Loucy (cell line): Measurements from ENCODE around the gene LIM2.

Source experiments
- H2AFZ ChIP-seq: fragments of 200-600 bp; sonication (generic); 2 replicates; pipeline ENCODE4 v1.6.0; 2016; ENCODE audit warnings: antibody characterized with exemption, mild to moderate bottlenecking, low read length, moderate library complexity
- H3F3A ChIP-seq: fragments of 200-600 bp; 2 replicates; pipeline ENCODE4 v1.6.0; 2016; ENCODE audit warnings: antibody characterized with exemption, low read depth, mild to moderate bottlenecking
- H3K27me3 ChIP-seq: fragments of 200-600 bp; sonication (generic); 2 replicates; pipeline ENCODE4 v1.6.1; 2014; ENCODE audit warnings: low read length, mild to moderate bottlenecking; ENCODE audit not compliant: insufficient read depth, poor library complexity, severe bottlenecking
- H3K36me3 ChIP-seq: fragments of 200-600 bp; sonication (generic); 2 replicates; pipeline ENCODE4 v1.6.1; 2016; ENCODE audit warnings: low read length; ENCODE audit not compliant: insufficient read depth
- H3K4me1 ChIP-seq: fragments of 200-600 bp; sonication (generic); 2 replicates; pipeline ENCODE4 v1.5.1; 2014; ENCODE audit warnings: low read length, mild to moderate bottlenecking; ENCODE audit not compliant: insufficient read depth, poor library complexity, severe bottlenecking
- H3K4me2 ChIP-seq: fragments of 200-600 bp; sonication (generic); 2 replicates; pipeline ENCODE4 v1.6.0; 2014; ENCODE audit warnings: antibody characterized with exemption, low read length, low read depth, mild to moderate bottlenecking; ENCODE audit not compliant: poor library complexity, severe bottlenecking
- H3K4me3 ChIP-seq: fragments of 200-600 bp; sonication (generic); 2 replicates; pipeline ENCODE4 v1.5.1; 2014; ENCODE audit warnings: low read length, mild to moderate bottlenecking, mixed read lengths; ENCODE audit not compliant: poor library complexity, severe bottlenecking
- H3K79me2 ChIP-seq: fragments of 200-600 bp; sonication (generic); 2 replicates; pipeline ENCODE4 v1.6.1; 2014; ENCODE audit warnings: low read length; ENCODE audit not compliant: insufficient read depth
- H3K9ac ChIP-seq: fragments of 200-600 bp; sonication (generic); 2 replicates; pipeline ENCODE4 v1.6.0; 2014; ENCODE audit warnings: mild to moderate bottlenecking, low read depth, low read length, moderate library complexity; ENCODE audit not compliant: poor library complexity, severe bottlenecking
- H3K9me2 ChIP-seq: fragments of 200-600 bp; sonication (generic); replicated peaks from 2 replicates; pipeline ENCODE4 v1.6.1; 2016; ENCODE audit warnings: low read depth, low read length, mixed read lengths
- H3K9me3 ChIP-seq: fragments of 200-600 bp; sonication (generic); 2 replicates; pipeline ENCODE4 v1.6.1; 2014; ENCODE audit warnings: mild to moderate bottlenecking, antibody characterized with exemption, low read length, low read depth; ENCODE audit not compliant: insufficient read depth
- H4K20me1 ChIP-seq: fragments of 200-600 bp; sonication (generic); 2 replicates; pipeline ENCODE4 v1.6.0; 2014; ENCODE audit warnings: antibody characterized with exemption, low read length, mild to moderate bottlenecking; ENCODE audit not compliant: insufficient read depth, poor library complexity, severe bottlenecking
- EZH2phosphoT487 ChIP-seq: fragments of 200-600 bp; IDR thresholded peaks from 2 replicates; pipeline ENCODE4 v1.6.1; 2018; ENCODE audit warnings: antibody characterized with exemption, mild to moderate bottlenecking, moderate library complexity, borderline replicate concordance
- TF ChIP-seq, protein P1 (sequence below): fragments of 200-600 bp; sonication (generic); conservative IDR thresholded peaks from 2 replicates; pipeline ENCODE4 v1.5.1; 2014; ENCODE audit warnings: mild to moderate bottlenecking, antibody characterized with exemption, low read length

LIM2 gene

DNA sequence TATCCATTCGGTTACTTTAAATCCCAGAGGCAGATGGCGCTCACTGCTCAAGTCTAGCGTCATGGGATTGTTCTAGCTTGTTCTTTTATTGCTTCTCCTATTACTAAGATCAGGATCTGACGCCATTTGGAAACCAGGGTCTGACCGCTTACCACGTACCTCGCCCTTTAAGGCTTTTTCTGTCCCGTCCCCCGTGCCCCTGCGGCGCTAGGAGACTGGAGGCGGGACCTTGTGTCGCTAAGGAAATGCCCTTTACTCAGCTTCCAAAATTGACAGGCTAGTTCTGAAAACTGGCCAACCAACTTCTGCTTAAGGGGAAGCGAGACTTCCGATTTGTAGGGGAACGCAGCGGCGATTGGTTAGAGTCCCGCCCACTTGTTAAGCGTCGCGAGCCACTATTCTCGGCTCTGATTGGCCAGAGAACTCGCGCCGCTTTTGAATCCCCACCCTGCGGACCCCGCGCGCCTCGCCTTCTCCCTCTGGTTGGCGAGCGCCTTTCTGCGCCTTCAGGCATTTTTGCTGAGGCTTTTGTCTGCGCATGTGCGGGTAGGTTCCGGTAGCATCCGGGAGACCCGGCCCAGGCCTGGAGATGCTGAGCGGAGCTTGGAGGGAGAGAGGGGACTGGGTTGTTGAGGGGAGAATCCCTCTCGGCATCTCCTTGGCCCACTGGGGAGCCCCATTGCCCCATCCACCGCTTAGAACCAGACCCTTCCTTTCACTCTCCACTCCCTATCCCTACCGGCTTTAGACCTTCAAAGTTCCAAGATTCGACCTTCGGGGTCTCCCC is 6.5 kb upstream of the LIM2 start:
- H3K4me2 ChIP-seq = peak overlapping the region; percentile 83
- H3F3A ChIP-seq = 0 out of 2 replicates have a peak, but pooled peaks cover 4% of the 10 kb centered on the region
- H3K9me2 ChIP-seq = no peaks in the 10 kb centered on the region
- peaks cover 23% of the 10 kb centered on the region for H3K4me1 ChIP-seq
- peak overlapping the region; percentile 99 for H3K9ac ChIP-seq
- no peaks in the 10 kb centered on the region for H4K20me1 ChIP-seq
- no peaks in the 10 kb centered on the region for H3K27me3 ChIP-seq
- no peaks in the 10 kb centered on the region for H3K9me3 ChIP-seq
- peaks cover 12% of the 10 kb centered on the region for H3K79me2 ChIP-seq
- H2AFZ ChIP-seq = peak overlapping the region; percentile 68
- peak overlapping the region; percentile 88 for H3K4me3 ChIP-seq
- TF ChIP-seq EZH2phosphoT487 = no peak
- TF ChIP-seq, protein P1, sequence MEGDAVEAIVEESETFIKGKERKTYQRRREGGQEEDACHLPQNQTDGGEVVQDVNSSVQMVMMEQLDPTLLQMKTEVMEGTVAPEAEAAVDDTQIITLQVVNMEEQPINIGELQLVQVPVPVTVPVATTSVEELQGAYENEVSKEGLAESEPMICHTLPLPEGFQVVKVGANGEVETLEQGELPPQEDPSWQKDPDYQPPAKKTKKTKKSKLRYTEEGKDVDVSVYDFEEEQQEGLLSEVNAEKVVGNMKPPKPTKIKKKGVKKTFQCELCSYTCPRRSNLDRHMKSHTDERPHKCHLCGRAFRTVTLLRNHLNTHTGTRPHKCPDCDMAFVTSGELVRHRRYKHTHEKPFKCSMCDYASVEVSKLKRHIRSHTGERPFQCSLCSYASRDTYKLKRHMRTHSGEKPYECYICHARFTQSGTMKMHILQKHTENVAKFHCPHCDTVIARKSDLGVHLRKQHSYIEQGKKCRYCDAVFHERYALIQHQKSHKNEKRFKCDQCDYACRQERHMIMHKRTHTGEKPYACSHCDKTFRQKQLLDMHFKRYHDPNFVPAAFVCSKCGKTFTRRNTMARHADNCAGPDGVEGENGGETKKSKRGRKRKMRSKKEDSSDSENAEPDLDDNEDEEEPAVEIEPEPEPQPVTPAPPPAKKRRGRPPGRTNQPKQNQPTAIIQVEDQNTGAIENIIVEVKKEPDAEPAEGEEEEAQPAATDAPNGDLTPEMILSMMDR = 0 out of 2 replicates have a peak, but pooled peaks have one; percentile 2
- no peaks in the 10 kb centered on the region for H3K36me3 ChIP-seq

DNA sequence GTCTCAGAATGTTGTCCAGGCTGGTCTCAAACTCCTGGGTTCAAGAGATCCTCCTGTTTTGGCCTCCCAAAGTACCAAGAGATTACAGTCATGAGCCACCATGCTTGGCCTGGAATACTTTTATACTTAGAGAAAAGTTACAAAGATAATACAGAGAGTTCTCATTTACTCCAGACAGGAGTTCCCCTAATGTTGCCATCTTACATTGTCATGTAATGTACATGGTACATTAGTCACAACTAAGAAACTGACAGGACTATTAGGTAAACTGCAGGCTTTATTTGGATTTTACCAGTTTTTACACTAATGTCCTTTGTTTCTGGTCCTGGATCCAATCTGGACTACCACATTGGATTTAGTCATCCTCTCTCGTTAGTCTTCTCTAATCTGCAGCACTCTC is 4.9 kb upstream of the LIM2 start:
- Histone ChIP-seq H3K4me3 (no peak overlapping the region), H4K20me1 (no peaks in the 10 kb centered on the region), H3K4me2 (no peak overlapping the region), H3K79me2 (peaks cover 12% of the 10 kb centered on the region), H3F3A (0 out of 2 replicates have a peak, but pooled peaks cover 4% of the 10 kb centered on the region), H2AFZ (no peak overlapping the region), H3K27me3 (no peaks in the 10 kb centered on the region), H3K9me3 (no peaks in the 10 kb centered on the region), H3K9me2 (no peaks in the 10 kb centered on the region), H3K4me1 (peaks cover 19% of the 10 kb centered on the region), H3K36me3 (no peaks in the 10 kb centered on the region), H3K9ac (no peak overlapping the region)
- TF ChIP-seq, protein P1 = no peak
- TF ChIP-seq EZH2phosphoT487 = no peak

DNA sequence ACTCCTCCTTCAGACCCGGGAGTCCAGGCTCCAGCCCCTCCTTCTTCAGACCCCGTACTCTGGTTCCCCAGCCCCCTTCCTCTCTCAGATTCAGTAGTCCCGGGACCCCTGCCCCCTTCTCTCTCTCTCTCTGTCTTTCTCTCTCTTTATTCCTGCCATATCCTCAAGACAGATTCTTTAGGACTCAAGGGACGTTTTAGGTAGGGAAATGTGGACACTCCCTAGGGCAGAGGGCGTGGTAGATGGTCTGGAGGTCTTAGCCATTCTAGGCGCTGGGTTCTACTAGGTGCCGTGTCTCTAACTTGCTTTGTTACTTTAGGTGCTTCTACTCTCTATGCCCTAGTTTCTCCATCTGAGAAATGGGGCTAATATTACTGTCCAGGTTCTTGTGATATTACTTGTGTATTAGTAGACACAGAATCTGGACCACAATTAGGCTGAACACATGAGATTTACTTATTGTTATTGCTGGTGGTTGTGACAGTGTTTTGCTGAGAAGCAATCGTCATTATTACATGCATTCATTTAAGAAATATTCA is 3.4 kb upstream of the LIM2 start:
- Histone ChIP-seq H3K4me2 (no peak overlapping the region), H3K4me1 (peaks cover 15% of the 10 kb centered on the region), H3K27me3 (no peaks in the 10 kb centered on the region), H4K20me1 (no peaks in the 10 kb centered on the region), H3K9ac (no peak overlapping the region), H3K9me3 (no peaks in the 10 kb centered on the region), H2AFZ (no peak overlapping the region), H3K4me3 (no peak overlapping the region), H3K36me3 (no peaks in the 10 kb centered on the region), H3K79me2 (peaks cover 12% of the 10 kb centered on the region), H3F3A (no peaks in the 10 kb centered on the region), H3K9me2 (no peaks in the 10 kb centered on the region)
- TF ChIP-seq EZH2phosphoT487 = no peak
- TF ChIP-seq, protein P1 = no peak
